HG03457 (cell line): ENCODE results near the gene RAPGEF2.
"Not testable (repeated sequence)": the region's sequence is repeated elsewhere in the genome, so short reads cannot be mapped to it uniquely, and the experiment has no call there.

Experiments used
- ATAC-seq: cut with Tn5 transposase; IDR thresholded peaks from one replicate; pipeline ENCODE4 v1.9.1; 2021; ENCODE audit warnings: moderate number of reproducible peaks; ENCODE audit not compliant: unreplicated experiment

RAPGEF2 gene

GRCh38 chr4:159158083-159158617 is 55.3 kb downstream of the RAPGEF2 start:
- no peak for ATAC-seq

DNA sequence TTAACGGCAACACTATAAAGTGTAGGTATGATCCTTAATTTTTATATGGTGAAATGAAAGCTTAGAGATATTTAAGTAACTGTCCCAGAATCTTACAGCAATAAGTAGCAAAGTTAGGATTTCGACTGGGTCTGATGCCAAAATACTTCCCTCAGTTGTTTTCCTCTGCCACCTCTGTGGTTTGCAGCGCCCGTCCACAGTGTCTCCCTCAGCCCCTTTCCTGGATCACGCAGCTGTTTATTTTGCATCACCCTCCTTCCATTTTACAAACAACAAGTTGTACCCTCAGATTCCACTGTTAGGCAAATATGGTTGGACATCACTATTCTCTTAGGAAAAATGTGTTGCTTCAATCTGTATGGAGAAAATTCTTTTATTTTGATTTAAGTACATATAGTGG is 56.1 kb downstream of the RAPGEF2 start:
- ATAC-seq, result no peak

DNA sequence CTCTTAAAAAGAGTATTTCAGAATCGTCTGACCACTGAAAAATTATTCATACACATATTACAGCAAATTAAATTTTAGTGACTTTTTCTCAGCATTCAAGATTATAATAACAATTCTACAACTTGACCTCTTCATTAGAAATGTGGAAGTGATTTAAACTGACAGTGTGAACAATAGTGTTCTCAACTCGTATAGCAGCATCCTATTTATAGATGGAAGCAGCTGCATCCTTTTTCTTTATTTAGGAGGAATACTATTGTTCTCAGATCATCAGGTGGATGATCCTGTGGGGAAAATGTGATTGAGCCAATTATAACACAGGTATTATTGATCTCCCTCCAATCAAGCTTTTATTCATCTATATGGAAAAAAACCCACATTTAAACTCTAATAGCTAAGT is 56.7 kb downstream of the RAPGEF2 start:
- no peak for ATAC-seq

GRCh38 chr4:159160242-159160641 is 57.4 kb downstream of the RAPGEF2 start:
- ATAC-seq, result no peak

DNA sequence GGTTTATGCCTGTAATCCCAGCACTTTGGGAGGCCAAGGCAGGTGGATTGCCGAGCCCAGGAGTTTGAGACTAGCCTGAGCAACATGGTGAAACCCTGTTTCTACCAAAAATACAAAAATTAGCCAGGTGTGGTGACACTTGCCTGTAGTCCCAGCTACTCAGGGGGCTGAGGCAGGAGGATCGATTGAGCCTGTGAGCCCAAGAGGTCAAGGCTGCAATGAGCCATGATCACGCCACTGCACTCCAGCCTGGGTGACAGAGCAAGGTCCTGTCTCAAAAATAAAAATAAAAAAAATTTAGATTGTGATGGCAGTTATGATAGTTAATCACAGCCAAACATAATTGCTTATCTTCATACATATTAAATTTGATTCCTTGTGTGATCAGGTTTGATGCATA is 58.6 kb downstream of the RAPGEF2 start:
- not testable (repeated sequence) for ATAC-seq

DNA sequence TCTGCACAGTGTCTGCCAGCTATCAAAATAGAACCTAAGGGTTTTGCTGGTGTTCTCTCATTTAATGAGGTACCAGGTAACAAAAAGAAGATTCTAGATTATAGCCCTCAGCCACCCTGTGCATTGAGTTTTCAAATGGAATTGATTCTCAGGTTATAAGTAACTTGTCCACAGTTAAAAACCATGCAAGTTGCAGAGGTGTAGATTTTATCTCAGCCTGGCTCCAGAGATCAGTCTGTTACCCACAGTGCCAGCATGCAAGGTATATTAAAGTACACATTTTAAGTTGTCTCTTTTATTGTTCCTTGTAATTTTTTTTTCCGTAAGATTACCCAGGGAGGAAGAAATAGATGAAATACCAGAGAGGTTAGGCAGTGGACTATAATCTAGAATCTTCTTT is 59.7 kb downstream of the RAPGEF2 start:
- ATAC-seq, result no peak

- no peak for ATAC-seq
Measured at GRCh38 chr4:159163521-159163920, 60.6 kb downstream of the RAPGEF2 start.

DNA sequence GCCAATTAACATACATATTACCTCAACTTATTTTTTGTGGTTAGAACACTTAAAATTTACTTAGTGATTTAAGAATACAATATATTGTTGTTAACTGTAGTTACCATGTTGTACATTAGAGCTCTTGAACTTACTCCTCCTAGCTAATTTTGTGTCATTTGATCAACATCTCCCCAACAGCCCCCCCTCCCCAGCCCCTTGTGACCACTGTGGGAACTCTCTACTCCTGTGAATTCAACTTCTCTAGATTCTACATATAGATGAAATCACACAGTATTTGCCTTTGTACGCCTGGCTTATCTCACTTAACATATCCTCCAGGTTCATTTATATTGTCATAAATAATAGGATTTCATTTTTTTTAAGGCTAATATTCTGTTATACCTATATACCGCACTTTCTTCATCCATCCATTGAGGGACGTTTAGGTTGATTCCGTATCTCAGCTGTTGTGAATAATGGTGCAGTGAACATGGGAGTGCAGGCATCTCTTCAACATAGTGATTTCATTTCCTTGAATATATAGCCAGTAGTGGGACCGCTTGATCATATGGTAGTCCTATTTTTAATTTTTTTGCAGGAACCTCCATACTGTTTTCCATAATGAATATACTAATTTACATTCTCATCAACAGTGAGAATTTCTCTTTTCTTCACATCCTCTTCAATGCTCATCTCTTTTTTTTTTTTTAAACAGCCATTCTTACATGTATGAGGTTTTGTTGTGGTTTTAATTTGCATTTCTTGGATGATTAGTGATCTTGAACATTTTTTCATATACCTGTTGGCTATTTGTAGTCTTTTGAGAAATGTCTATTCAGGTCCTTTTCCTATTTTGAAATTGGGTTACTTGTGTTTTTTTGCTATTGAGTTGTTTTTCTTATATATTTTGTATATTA is 66.8 kb downstream of the RAPGEF2 start:
- ATAC-seq, result no peak

GRCh38 chr4:159171287-159171686 is 68.4 kb downstream of the RAPGEF2 start:
- no peak for ATAC-seq

- ATAC-seq, result no peak
Measured at GRCh38 chr4:159173886-159174285, 71.0 kb downstream of the RAPGEF2 start.

DNA sequence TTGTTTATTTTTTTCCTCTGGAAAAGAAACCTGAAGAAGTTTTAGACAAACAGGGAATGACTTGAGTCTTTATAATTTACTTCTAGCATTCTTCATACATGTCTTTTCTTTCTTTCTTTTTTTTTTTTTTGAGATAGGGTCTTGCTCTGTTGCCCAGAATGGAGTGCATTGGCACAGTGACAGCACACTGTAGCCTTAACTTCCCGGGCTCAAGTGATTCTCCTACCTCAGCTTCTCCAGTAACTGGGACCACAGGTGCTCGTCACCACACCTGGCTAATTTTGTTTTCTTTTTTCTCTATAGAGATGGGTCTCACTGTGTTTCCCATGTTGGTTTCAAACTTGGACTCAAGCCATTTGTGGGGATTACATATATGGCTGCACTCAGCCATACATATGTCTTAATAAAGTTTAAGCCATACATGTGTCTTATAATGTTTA is 71.8 kb downstream of the RAPGEF2 start:
- ATAC-seq, result no peak

GRCh38 chr4:159175085-159175988 is 72.5 kb downstream of the RAPGEF2 start:
- no peak for ATAC-seq

DNA sequence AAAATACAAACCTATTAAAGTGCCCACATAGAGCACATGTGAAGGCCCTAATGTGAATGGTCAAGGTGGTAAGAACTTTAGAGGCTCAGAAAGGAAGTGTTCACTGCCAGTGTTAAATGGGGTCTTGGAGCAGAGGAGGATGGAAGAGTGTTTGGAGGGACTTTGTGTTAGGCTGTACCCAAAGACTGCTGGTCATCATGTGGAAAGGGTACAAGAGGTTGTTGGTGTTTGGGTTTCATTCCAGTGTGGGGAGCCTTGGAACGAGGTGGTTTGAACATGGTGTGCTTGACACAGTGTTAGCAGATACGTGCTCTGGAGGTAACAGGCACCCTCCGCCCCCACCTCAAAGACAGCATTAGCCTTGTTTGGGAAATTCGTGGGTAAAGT is 73.1 kb downstream of the RAPGEF2 start:
- no peak for ATAC-seq

DNA sequence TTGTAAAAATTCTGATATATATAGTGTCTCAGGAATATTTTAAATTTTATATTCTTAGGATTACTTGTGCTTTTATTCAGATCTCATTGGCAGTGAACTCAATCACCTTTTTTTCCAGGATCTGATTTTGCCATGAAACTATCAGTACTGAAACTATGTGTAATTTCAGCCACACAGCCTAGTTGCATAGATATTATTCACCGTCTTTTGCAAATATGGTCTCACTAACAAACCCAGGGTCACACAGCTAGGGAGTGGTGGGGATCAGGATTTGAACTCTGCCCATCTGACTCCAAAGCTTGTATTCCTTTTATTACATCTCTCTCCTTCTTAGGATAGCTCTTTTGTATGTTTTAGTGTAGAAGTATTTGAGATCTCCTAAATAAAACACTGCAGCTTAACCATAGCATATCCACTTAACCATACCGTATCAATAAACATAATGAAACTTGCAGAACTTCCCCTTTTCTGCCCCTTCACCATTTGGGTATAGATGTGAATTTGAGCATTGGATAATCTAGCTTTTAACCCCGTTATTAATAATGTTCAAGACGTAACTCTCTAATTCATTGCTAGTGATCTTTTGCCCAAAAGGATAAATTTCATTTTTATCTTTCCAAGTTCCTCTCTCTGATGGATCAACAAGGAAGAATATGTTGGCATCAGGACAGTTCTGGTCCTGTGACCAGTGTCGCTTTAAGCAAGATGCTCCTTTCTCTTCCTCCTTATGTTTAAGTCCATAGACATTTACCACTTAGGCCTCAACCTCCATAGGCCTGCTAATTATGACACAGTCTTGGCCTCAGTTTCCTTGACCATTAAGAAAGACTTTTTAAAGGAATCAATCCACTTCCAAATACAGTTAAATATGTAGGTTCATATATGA is 74.6 kb downstream of the RAPGEF2 start:
- no peak for ATAC-seq

- ATAC-seq, result peak; percentile 32
Measured at GRCh38 chr4:159178151-159178546, 75.3 kb downstream of the RAPGEF2 start.

DNA sequence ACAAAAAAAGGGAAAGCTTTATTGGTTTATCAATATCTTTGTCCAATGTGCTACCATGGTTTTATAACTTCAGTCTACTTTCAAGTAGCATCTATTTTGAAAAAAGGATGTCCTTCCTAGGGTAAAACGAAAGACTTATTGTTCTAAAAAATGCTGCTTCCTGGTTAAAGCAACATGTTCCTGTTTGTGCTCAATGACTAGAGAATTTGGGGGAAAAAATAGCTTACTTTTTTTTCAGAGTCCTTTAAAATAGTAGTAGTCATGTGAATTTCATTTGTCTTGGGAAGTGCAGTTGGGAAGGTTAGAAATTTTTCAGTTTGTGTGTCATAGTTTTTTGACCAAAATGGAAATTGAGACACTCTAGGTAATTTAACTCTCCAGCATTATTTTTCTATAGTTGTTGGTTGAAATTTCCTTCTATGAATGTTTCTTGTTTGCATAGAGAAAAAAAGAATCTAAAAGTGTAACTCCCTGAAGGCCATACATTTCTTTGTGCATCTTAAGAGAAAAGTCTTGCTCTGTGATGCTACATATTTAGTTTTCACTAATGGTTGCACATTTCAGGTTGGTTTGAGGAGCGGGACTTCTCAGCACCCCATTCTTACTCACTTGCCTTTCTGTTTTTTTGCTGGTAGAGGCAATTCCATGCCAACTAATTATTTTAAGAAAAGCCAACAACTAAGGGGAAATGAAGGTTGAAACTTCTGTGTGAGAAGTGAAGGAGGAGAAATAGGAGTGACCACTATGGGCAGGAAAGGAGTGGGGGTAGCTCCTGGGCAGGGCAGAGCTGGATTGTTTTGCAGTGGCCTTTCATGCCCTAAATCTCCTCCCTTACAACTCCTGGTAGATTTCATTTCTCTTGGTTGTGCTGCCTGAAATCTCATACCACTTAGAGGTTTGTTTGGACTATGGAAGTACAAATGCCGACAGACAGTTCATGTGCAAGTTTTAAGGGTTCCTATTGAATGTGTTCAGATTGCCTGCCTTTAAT is 76.4 kb downstream of the RAPGEF2 start:
- ATAC-seq, result no peak

DNA sequence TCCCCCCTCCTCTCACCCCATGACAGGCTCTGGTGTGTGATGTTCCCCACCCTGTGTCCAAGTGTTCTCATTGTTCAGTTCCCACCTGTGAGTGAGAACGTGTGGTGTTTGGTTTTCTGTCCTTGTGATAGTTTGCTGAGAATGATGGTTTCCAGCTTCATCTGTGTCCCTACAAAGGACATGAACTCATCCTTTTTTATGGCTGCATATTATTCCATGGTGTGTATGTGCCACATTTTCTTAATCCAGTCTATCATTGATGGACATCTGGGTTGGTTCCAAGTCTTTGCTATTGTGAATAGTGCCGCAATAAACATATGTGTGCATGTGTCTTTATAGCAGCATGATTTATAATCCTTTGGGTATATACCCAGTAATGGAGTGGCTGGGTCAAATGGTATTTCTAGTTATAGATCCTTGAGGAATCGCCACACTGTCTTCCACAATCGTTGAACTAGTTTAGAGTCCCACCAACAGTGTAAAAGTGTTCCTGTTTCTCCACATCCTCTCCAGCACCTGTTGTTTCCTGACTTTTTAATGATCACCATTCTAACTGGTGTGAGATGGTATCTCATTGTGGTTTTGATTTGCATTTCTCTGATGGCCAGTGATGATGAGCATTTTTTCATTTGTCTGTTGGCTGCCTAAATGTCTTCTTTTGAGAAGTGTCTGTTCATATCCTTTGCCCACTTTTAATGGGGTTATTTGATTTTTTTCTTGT is 81.2 kb downstream of the RAPGEF2 start:
- ATAC-seq, result not testable (repeated sequence)

- ATAC-seq, result peak; percentile 52
Measured at GRCh38 chr4:159185591-159186023, 82.7 kb downstream of the RAPGEF2 start.

GRCh38 chr4:159188646-159189045 is 85.8 kb downstream of the RAPGEF2 start:
- ATAC-seq, result no peak
